Measurements from ENCODE around the gene USP2. TPM values are rescaled to one million over a fixed set of nuclear protein-coding genes. Genes with fewer than 3 reads are reported as not detected.

Gene USP2
- total RNA-seq = under 0.01 and 0.43 TPM in 2 replicates

- H3K4me3 ChIP-seq (ENCODE audit: low read depth, low read length) = peak within 1 kb of the TSS; percentile 62
- TF ChIP-seq CTCF (IDR thresholded peaks at IDR 0.05; ENCODE audit: insufficient read depth, low read depth, low read length) = peak; percentile 84
- peak; percentile 98 for DNase-seq (ENCODE audit: low read depth)
These were observed at the start of gene USP2 for GRCh38 chr11:119381181-119381988. TSS of gene USP2 (minus strand) at chr11:119381690. CDS start at chr11:119373480, 8,210 bp downstream.

- H3K4me3 ChIP-seq (ENCODE audit: low read depth, low read length) = no peak overlapping the region
- DNase-seq (ENCODE audit: low read depth) = no peak
- TF ChIP-seq CTCF (IDR thresholded peaks at IDR 0.05; ENCODE audit: insufficient read depth, low read depth, low read length) = no peak
These were observed 45.8 kb upstream of the USP2 start for GRCh38 chr11:119427279-119427678.

- TF ChIP-seq CTCF (IDR thresholded peaks at IDR 0.05; ENCODE audit: insufficient read depth, low read depth, low read length) = no peak
- H3K4me3 ChIP-seq (ENCODE audit: low read depth, low read length) = no peak overlapping the region
- no peak for DNase-seq (ENCODE audit: low read depth)
These were observed 44.7 kb upstream of the USP2 start for GRCh38 chr11:119426142-119426541.

- DNase-seq (ENCODE audit: low read depth) = no peak
- no peak for TF ChIP-seq CTCF (IDR thresholded peaks at IDR 0.05; ENCODE audit: insufficient read depth, low read depth, low read length)
These were observed 43.3 kb upstream of the USP2 start for GRCh38 chr11:119424775-119425174.

GRCh38 chr11:119424276-119424675 is 42.8 kb upstream of the USP2 start:
- DNase-seq (ENCODE audit: low read depth) = no peak
- TF ChIP-seq CTCF (IDR thresholded peaks at IDR 0.05; ENCODE audit: insufficient read depth, low read depth, low read length) = no peak
- H3K4me3 ChIP-seq (ENCODE audit: low read depth, low read length) = no peak overlapping the region

More at GRCh38 chr11:119424775-119425174, 43.3 kb upstream of the USP2 start:
- H3K4me3 ChIP-seq (ENCODE audit: low read depth, low read length) = no peak overlapping the region

GRCh38 chr11:119423509-119424254 is 42.2 kb upstream of the USP2 start:
- TF ChIP-seq CTCF (IDR thresholded peaks at IDR 0.05; ENCODE audit: insufficient read depth, low read depth, low read length) = no peak
- no peak for DNase-seq (ENCODE audit: low read depth)
- peak overlapping the region; percentile 77 for H3K4me3 ChIP-seq (ENCODE audit: low read depth, low read length)

Data from fibroblast of villous mesenchyme (primary cell).